Transverse colon (tissue), 4 donors: ENCODE results near the gene CHRNE.

Experiments used
- EP300 ChIP-seq: sonication (generic); formaldehyde crosslinking; IDR thresholded peaks from one replicate; pipeline ENCODE4 v1.6.1; 2017; ENCODE audit warnings: antibody characterized with exemption, low read depth
- POLR2A ChIP-seq: fragments of 450-650 bp; IDR thresholded peaks from one replicate; pipeline ENCODE4 v1.6.1; 2016; ENCODE audit warnings: antibody characterized with exemption, mild to moderate bottlenecking, moderate library complexity
- POLR2AphosphoS5 ChIP-seq, 3 donors: sonication (generic); formaldehyde crosslinking; IDR thresholded peaks; one replicate each; pipeline ENCODE4 v1.6.1; 2016; ENCODE audit warnings: antibody characterized with exemption in 3 of 3
- TF ChIP-seq, protein P1 (sequence below), 5 experiments: fragments of 200-600 bp in 3 of 5; fragments of 450-650 bp in 2 of 5; sonication (generic) in 3 of 5; IDR thresholded peaks; 1 replicate in 2 of 5; 2 replicates in 3 of 5; pipeline ENCODE4 v1.5.1; 2016 to 2017; ENCODE audit warnings: antibody characterized with exemption in 5 of 5, inconsistent platforms in 3 of 5, mild to moderate bottlenecking in 2 of 5, moderate library complexity in 1 of 5

- no peak for TF ChIP-seq POLR2AphosphoS5 (IDR thresholded peaks at IDR 0.05)
- TF ChIP-seq, protein P1, sequence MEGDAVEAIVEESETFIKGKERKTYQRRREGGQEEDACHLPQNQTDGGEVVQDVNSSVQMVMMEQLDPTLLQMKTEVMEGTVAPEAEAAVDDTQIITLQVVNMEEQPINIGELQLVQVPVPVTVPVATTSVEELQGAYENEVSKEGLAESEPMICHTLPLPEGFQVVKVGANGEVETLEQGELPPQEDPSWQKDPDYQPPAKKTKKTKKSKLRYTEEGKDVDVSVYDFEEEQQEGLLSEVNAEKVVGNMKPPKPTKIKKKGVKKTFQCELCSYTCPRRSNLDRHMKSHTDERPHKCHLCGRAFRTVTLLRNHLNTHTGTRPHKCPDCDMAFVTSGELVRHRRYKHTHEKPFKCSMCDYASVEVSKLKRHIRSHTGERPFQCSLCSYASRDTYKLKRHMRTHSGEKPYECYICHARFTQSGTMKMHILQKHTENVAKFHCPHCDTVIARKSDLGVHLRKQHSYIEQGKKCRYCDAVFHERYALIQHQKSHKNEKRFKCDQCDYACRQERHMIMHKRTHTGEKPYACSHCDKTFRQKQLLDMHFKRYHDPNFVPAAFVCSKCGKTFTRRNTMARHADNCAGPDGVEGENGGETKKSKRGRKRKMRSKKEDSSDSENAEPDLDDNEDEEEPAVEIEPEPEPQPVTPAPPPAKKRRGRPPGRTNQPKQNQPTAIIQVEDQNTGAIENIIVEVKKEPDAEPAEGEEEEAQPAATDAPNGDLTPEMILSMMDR (IDR thresholded peaks at IDR 0.05) = peak; percentile 77 to 88 (median 82)
- no peak for TF ChIP-seq POLR2A
- TF ChIP-seq EP300 = no peak
Measured at GRCh38 chr17:4903051-4903818, at the start of gene CHRNE.
